Right ventricle myocardium inferior (tissue), 1 donor: ENCODE measurements around the gene USP5. TPM values are rescaled to one million over a fixed set of nuclear protein-coding genes. Genes with fewer than 3 reads are reported as not detected.

Source experiments
- ATAC-seq: fragments of 200-7000 bp; cut with Tn5 transposase; one replicate; pipeline ENCODE4 v1.9.1; 2020; ENCODE audit warnings: mild to moderate bottlenecking, moderate library complexity
- DNase-seq: peaks from one replicate; pipeline ENCODE4 v3.0.0; 2021; ENCODE audit errors: missing footprints
- intact Hi-C: fragments of 100-400 bp; cut with DNase I; formaldehyde crosslinking; loops from one replicate; pipeline ENCODE4 v1.11.0; 2022
- long read RNA-seq: library from polyadenylated mRNA; unstranded; transcript quantifications from one replicate; pipeline ENCODE4 v2.0.0, GENCODE V29; 2021
- total RNA-seq: library from RNA; stranded (reverse); fragmentation: NEBNext Ultra II Directional; extraction: Animal tissue kit (Norgen Biotek cat#: 25700); gene quantifications from one replicate; pipeline ENCODE4 v1.2.1, GENCODE V29; 2021
- donor health status: DM: no; HTN: yes; CAD: no; lungs with severe emphysema.

Gene USP5
- total RNA-seq, result 62.0 TPM
- long read RNA-seq, transcript USP5-201 (20 exons, 3,181 nt), result major isoform, 63 of 100 reads
- long read RNA-seq, transcript USP5-202 (20 exons, 3,083 nt), result minor isoform, 18 of 100 reads
- long read RNA-seq, partial matches to known transcripts, result 8 of 100 reads
- long read RNA-seq, other reads (novel, unspliced or antisense), result 10 of 100 reads

- intact Hi-C loops, result no loop called here
- ATAC-seq, result peak; percentile 93
- DNase-seq, result peak; percentile 100
These were observed at the start of gene USP5 for GRCh38 chr12:6851921-6852650. USP5 (plus strand) TSS chr12:6852150; CDS start chr12:6852180, 30 bp downstream.

GRCh38 chr12:6807170-6807569, 44.8 kb upstream of the USP5 start:
- DNase-seq, result no peak
- intact Hi-C loops, result no loop called here
- ATAC-seq, result no peak

GRCh38 chr12:6809056-6809455, 42.9 kb upstream of the USP5 start:
- ATAC-seq (no peak), DNase-seq (no peak)
- intact Hi-C loops, result no loop called here

- no peak for ATAC-seq
- no peak for DNase-seq
- intact Hi-C loops, result no loop called here
These were observed 41.2 kb upstream of the USP5 start for GRCh38 chr12:6810758-6811157.

GRCh38 chr12:6813363-6813762, 38.6 kb upstream of the USP5 start:
- intact Hi-C loops, result no loop called here
- DNase-seq, result no peak
- no peak for ATAC-seq

- ATAC-seq, result no peak
- DNase-seq, result no peak
- intact Hi-C loops, result no loop called here
These were observed 35.4 kb upstream of the USP5 start for GRCh38 chr12:6816598-6816997.

- no peak for ATAC-seq
- no peak for DNase-seq
- intact Hi-C loops, result no loop called here
These were observed 34.9 kb upstream of the USP5 start for GRCh38 chr12:6817098-6817497.

- ATAC-seq (no peak), DNase-seq (no peak)
- intact Hi-C loops, result no loop called here
These were observed 34.2 kb upstream of the USP5 start for GRCh38 chr12:6817662-6818157.

- ATAC-seq (no peak), DNase-seq (no peak)
- intact Hi-C loops, result no loop called here
These were observed 33.7 kb upstream of the USP5 start for GRCh38 chr12:6818222-6818621.

GRCh38 chr12:6818645-6819044, 33.3 kb upstream of the USP5 start:
- intact Hi-C loops, result no loop called here
- DNase-seq (no peak), ATAC-seq (no peak)

- no peak for DNase-seq
- no peak for ATAC-seq
- intact Hi-C loops, result loop anchor here (5.0 kb wide), 1 partner anchor 37 kb away; no protein-coding TSS in a partner anchor
These were observed 32.6 kb upstream of the USP5 start for GRCh38 chr12:6819106-6820030.

GRCh38 chr12:6820166-6820565, 31.8 kb upstream of the USP5 start:
- intact Hi-C loops, result loop anchor here (5.0 kb wide), 1 partner anchor 38 kb away; no protein-coding TSS in a partner anchor
- no peak for DNase-seq
- ATAC-seq, result no peak

GRCh38 chr12:6821591-6822425, 30.1 kb upstream of the USP5 start, which contains the start of gene GPR162:
GPR162 (plus strand) TSS chr12:6821821; CDS start chr12:6823899, 2,078 bp downstream.
- ATAC-seq (peak; percentile 54), DNase-seq (peak; percentile 84)
- intact Hi-C loops, result loop anchor here (5.0 kb wide), 1 partner anchor 40 kb away; no protein-coding TSS in a partner anchor

GRCh38 chr12:6822426-6823135, 29.4 kb upstream of the USP5 start:
- ATAC-seq, result no peak
- DNase-seq, result no peak
- intact Hi-C loops, result loop anchor here (5.0 kb wide), 1 partner anchor 40 kb away; no protein-coding TSS in a partner anchor

- intact Hi-C loops, result loop anchor here (2.0 to 5.0 kb wide), 2 partner anchors 41 to 89 kb away; no protein-coding TSS in a partner anchor
- DNase-seq (no peak), ATAC-seq (no peak)
These were observed 28.5 kb upstream of the USP5 start for GRCh38 chr12:6823182-6824084.

- ATAC-seq, result no peak
- intact Hi-C loops, result loop anchor here (2.0 to 5.0 kb wide), 2 partner anchors 42 to 89 kb away; no protein-coding TSS in a partner anchor
- no peak for DNase-seq
These were observed 27.7 kb upstream of the USP5 start for GRCh38 chr12:6824085-6824775.
